CD8-positive, alpha-beta memory T cell (primary cell): ENCODE results near the gene UEVLD. TPM values are rescaled to one million over a fixed set of nuclear protein-coding genes. Genes with fewer than 3 reads are reported as not detected.

ENCODE experiments used
- CTCF ChIA-PET: fragments of 350-600 bp; sonication (Branson Sonifier 250); formaldehyde crosslinking; loops from one replicate; lab custom pipeline; 2021; ENCODE audit warnings: antibody characterized with exemption; lab: Charles Lee
- POLR2A ChIA-PET: fragments of 350-600 bp; sonication (Branson Sonifier 250); formaldehyde crosslinking; loops from one replicate; lab custom pipeline; 2021; ENCODE audit warnings: antibody characterized with exemption; lab: Charles Lee
- DNase-seq, 5 donors: peaks; one replicate each; pipeline versions ENCODE4 v3.0.0 to v3.0.0-alpha.2; 2020 to 2022; ENCODE audit warnings: mixed read lengths in 1 of 5
- H3K27ac ChIP-seq: one replicate; pipeline ENCODE4 v1.7.0; 2013; ENCODE audit warnings: low read depth, mild to moderate bottlenecking, low read length, moderate library complexity
- H3K27me3 ChIP-seq: 2 replicates; pipeline ENCODE4 v1.7.0; 2013; ENCODE audit warnings: low read length, mild to moderate bottlenecking; ENCODE audit not compliant: insufficient read depth, poor library complexity, severe bottlenecking
- H3K36me3 ChIP-seq: 2 replicates; pipeline ENCODE4 v1.7.0; 2013; ENCODE audit warnings: mild to moderate bottlenecking, low read length, moderate library complexity; ENCODE audit not compliant: insufficient read depth
- H3K4me1 ChIP-seq: 2 replicates; pipeline ENCODE4 v1.7.0; 2013; ENCODE audit warnings: mild to moderate bottlenecking, low read length, moderate library complexity; ENCODE audit not compliant: insufficient read depth
- H3K4me3 ChIP-seq: 2 replicates; pipeline ENCODE4 v1.7.0; 2013; ENCODE audit warnings: mild to moderate bottlenecking, low read length
- H3K9me3 ChIP-seq: 2 replicates; pipeline ENCODE4 v1.7.0; 2013; ENCODE audit warnings: mild to moderate bottlenecking, low read length
- H3K27ac Mint-ChIP-seq, 8 donors: one replicate each; pipeline ENCODE4 v1.8.0; 2020 to 2021; ENCODE audit warnings: mixed read lengths in 8 of 8, mild to moderate bottlenecking in 6 of 8, inconsistent platforms in 3 of 8, moderate library complexity in 3 of 8
- H3K27me3 Mint-ChIP-seq, 2 donors: one replicate each; pipeline ENCODE4 v1.8.0; 2020 to 2021; ENCODE audit warnings: mixed read lengths in 2 of 2, mild to moderate bottlenecking in 1 of 2, moderate library complexity in 1 of 2
- H3K36me3 Mint-ChIP-seq, 3 donors: one replicate each; pipeline ENCODE4 v1.8.0; 2020 to 2021; ENCODE audit warnings: mixed read lengths in 3 of 3, inconsistent platforms in 1 of 3, mild to moderate bottlenecking in 1 of 3
- H3K4me1 Mint-ChIP-seq, 3 donors: one replicate each; pipeline ENCODE4 v1.8.0; 2020 to 2021; ENCODE audit warnings: mixed read lengths in 3 of 3, inconsistent platforms in 1 of 3, mild to moderate bottlenecking in 1 of 3
- H3K4me3 Mint-ChIP-seq, 7 donors: one replicate each; pipeline ENCODE4 v1.8.0; 2020 to 2021; ENCODE audit warnings: mixed read lengths in 7 of 7, mild to moderate bottlenecking in 6 of 7, moderate library complexity in 4 of 7, inconsistent platforms in 2 of 7
- H3K9me3 Mint-ChIP-seq, 5 donors: one replicate each; pipeline ENCODE4 v1.8.0; 2020 to 2022; ENCODE audit warnings: mixed read lengths in 5 of 5, mild to moderate bottlenecking in 3 of 5, moderate library complexity in 2 of 5, inconsistent platforms in 1 of 5
- polyA plus RNA-seq: library from polyadenylated mRNA; unstranded; fragments of 300-500 nt; fragmentation: Illumina TruSeq; gene quantifications from one replicate; pipeline ENCODE4 v1.2.3, GENCODE V29; 2021
- total RNA-seq, 2 experiments: library from RNA; stranded (reverse); gene quantifications; one replicate each; pipeline ENCODE4 v1.2.3, GENCODE V29; 2021

Gene UEVLD
- total and polyA plus RNA-seq, 3 experiments from 2014 or later, result 14.2 to 16.6 (median 15.6) TPM

GRCh38 chr11:18540207-18541009 is 48.1 kb downstream of the UEVLD start:
- H3K9me3 Mint-ChIP-seq, result no peaks in the 10 kb centered on the region
- Histone ChIP-seq H3K36me3 (no peaks in the 10 kb centered on the region), H3K27ac (no peak overlapping the region), H3K9me3 (no peaks in the 10 kb centered on the region), H3K27me3 (no peaks in the 10 kb centered on the region), H3K4me1 (no peaks in the 10 kb centered on the region), H3K4me3 (no peak overlapping the region)
- peak overlapping the region in 5 of 8 donors; percentile 11 to 81 (median 66) for H3K27ac Mint-ChIP-seq
- POLR2A ChIA-PET, result interaction anchor here (0.6 to 1.3 kb wide), 2 partner anchors 14 to 296 kb away, joined by 3 to 9 read pairs; partner anchors contain the start of gene TSG101
- peaks cover 0 to 6% (median 0%) of the 10 kb centered on the region in 3 donors for H3K4me1 Mint-ChIP-seq
- no peaks in the 10 kb centered on the region for H3K27me3 Mint-ChIP-seq
- CTCF ChIA-PET, result interaction anchor here (0.8 to 2.9 kb wide), 16 partner anchors 10 to 228 kb away, joined by 3 to 26 read pairs (median 4); partner anchors contain the start of gene UEVLD
- peaks cover 0 to 34% (median 3%) of the 10 kb centered on the region in 3 donors for H3K36me3 Mint-ChIP-seq
- no peak overlapping the region for H3K4me3 Mint-ChIP-seq
- DNase-seq, result peak in 2 of 5 donors; percentile 31 to 37

DNA sequence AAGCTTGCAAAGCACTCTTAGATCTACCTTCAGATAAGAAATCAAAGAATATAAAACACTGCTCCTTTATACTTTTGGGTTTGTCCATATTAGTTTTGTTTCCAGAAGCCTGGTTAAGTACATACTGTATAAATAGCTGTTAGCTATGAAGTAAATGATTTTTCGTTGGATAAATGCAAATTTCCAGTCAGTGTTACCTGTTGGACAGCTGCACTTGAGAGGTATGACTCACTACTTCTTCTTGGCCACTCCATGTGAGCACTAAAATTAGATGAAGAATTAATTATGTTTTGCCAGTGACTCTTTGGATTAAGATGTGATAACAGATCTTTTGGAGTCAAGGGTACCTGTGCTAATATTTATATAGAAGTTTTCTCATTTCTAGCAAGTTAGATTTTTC is 52.3 kb downstream of the UEVLD start:
- H3K36me3 Mint-ChIP-seq, result peaks cover 0 to 27% (median 2%) of the 10 kb centered on the region in 3 donors
- H3K4me1 Mint-ChIP-seq, result peaks cover 0 to 6% (median 0%) of the 10 kb centered on the region in 3 donors
- DNase-seq, result no peak
- ChIA-PET CTCF (interaction anchor here (2.4 kb wide), 1 partner anchor 195 kb away, joined by 6 read pairs; no protein-coding TSS in a partner anchor), POLR2A (interaction anchor here (1.8 kb wide), 1 partner anchor 9 kb away, joined by 4 read pairs; the partner anchor contains the start of gene TSG101)
- H3K27ac ChIP-seq, result no peak overlapping the region
- H3K27ac Mint-ChIP-seq, result no peak overlapping the region
- H3K9me3 Mint-ChIP-seq, result no peaks in the 10 kb centered on the region
- H3K4me3 Mint-ChIP-seq, result no peak overlapping the region
- H3K36me3 ChIP-seq, result no peaks in the 10 kb centered on the region
- no peaks in the 10 kb centered on the region for H3K27me3 Mint-ChIP-seq
- H3K9me3 ChIP-seq, result no peaks in the 10 kb centered on the region
- H3K4me1 ChIP-seq, result no peaks in the 10 kb centered on the region
- no peak overlapping the region for H3K4me3 ChIP-seq
- H3K27me3 ChIP-seq, result no peaks in the 10 kb centered on the region

DNA sequence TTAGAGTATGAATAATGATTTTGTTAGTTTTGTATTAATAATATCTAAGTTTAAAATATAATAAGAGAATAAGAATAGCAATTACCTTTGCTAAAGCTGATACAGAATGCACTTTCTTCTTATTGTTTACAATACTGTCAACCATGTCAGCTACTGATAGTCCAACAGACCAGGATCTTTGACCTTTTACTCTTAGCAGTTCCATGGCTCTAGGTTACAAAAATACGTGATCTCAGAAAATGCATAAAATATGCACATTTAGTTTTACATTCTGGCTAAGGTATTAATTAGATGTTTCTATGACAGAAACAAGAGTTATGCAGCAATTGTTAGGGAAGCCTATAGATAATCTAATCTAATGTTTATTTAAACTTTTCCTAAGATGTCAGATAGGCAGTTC is 54.3 kb downstream of the UEVLD start:
- H3K4me3 Mint-ChIP-seq, result no peak overlapping the region
- no peak overlapping the region for H3K27ac Mint-ChIP-seq
- Histone ChIP-seq H3K9me3 (no peaks in the 10 kb centered on the region), H3K27ac (no peak overlapping the region), H3K36me3 (no peaks in the 10 kb centered on the region), H3K4me3 (no peak overlapping the region), H3K4me1 (no peaks in the 10 kb centered on the region), H3K27me3 (no peaks in the 10 kb centered on the region)
- DNase-seq, result no peak
- H3K36me3 Mint-ChIP-seq, result peaks cover 0 to 27% (median 2%) of the 10 kb centered on the region in 3 donors
- H3K27me3 Mint-ChIP-seq, result no peaks in the 10 kb centered on the region
- CTCF ChIA-PET, result no interaction called here
- POLR2A ChIA-PET, result no interaction called here
- no peaks in the 10 kb centered on the region for H3K9me3 Mint-ChIP-seq
- peaks cover 3% of the 10 kb centered on the region in 3 donors for H3K4me1 Mint-ChIP-seq

- Histone ChIP-seq H3K4me1 (no peaks in the 10 kb centered on the region), H3K36me3 (no peaks in the 10 kb centered on the region), H3K27ac (no peak overlapping the region), H3K27me3 (no peaks in the 10 kb centered on the region), H3K4me3 (no peak overlapping the region), H3K9me3 (no peaks in the 10 kb centered on the region)
- ChIA-PET CTCF (no interaction called here), POLR2A (interaction anchor here (0.5 kb wide), 1 partner anchor 55 kb away, joined by 3 read pairs; the partner anchor contains the start of gene UEVLD)
- H3K27me3 Mint-ChIP-seq, result no peaks in the 10 kb centered on the region
- peak overlapping the region in 3 of 8 donors; percentile 21 to 54 (median 48) for H3K27ac Mint-ChIP-seq
- H3K36me3 Mint-ChIP-seq, result peaks cover 0 to 27% (median 2%) of the 10 kb centered on the region in 3 donors
- no peaks in the 10 kb centered on the region for H3K9me3 Mint-ChIP-seq
- H3K4me3 Mint-ChIP-seq, result no peak overlapping the region
- no peak for DNase-seq
- peaks cover 3 to 8% (median 8%) of the 10 kb centered on the region in 3 donors for H3K4me1 Mint-ChIP-seq
These were observed 55.2 kb downstream of the UEVLD start for GRCh38 chr11:18533365-18533764.

DNA sequence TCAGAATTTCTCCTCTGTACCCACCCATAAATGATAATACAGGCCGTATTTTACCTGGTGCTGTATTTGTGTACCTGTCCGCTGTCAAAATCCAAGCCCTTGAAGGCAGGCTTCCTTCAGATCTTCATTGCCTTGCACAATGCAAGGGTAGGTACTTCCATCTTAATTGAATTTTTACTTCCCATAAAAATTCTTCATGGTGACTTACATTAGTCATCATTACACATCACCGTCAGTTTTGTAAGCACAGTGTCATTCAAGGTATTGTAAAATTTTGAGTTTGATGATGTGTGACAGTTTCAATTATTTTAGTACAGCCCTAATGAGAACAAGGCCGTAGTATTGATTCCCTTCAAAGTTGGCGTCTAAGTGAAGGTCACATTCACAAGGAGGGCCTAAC is 61.0 kb downstream of the UEVLD start:
- ChIA-PET POLR2A (interaction anchor here (0.5 to 2.9 kb wide), 12 partner anchors 8 to 510 kb away, joined by 3 to 24 read pairs (median 6); partner anchors contain the start of genes GTF2H1, HPS5, LDHA and SAAL1), CTCF (interaction anchor here (1.1 to 2.3 kb wide), 5 partner anchors 20 to 284 kb away, joined by 3 to 11 read pairs (median 3); partner anchors contain the start of genes GTF2H1, HPS5 and UEVLD)
- H3K4me3 Mint-ChIP-seq, result peak overlapping the region; percentile 96 to 100 (median 99)
- Histone ChIP-seq H3K36me3 (no peaks in the 10 kb centered on the region), H3K4me1 (peaks cover 20% of the 10 kb centered on the region), H3K9me3 (no peaks in the 10 kb centered on the region), H3K27ac (peak overlapping the region; percentile 99), H3K27me3 (no peaks in the 10 kb centered on the region), H3K4me3 (peak overlapping the region; percentile 95)
- peak overlapping the region; percentile 100 for H3K27ac Mint-ChIP-seq
- peaks cover 0 to 27% (median 5%) of the 10 kb centered on the region in 3 donors for H3K36me3 Mint-ChIP-seq
- DNase-seq, result peak in 1 of 5 donors; percentile 3
- H3K27me3 Mint-ChIP-seq, result peaks cover 0 to 4% of the 10 kb centered on the region in 2 donors
- peaks cover 39 to 56% (median 53%) of the 10 kb centered on the region in 3 donors for H3K4me1 Mint-ChIP-seq
- H3K9me3 Mint-ChIP-seq, result peaks cover 0 to 3% (median 0%) of the 10 kb centered on the region in 5 donors

DNA sequence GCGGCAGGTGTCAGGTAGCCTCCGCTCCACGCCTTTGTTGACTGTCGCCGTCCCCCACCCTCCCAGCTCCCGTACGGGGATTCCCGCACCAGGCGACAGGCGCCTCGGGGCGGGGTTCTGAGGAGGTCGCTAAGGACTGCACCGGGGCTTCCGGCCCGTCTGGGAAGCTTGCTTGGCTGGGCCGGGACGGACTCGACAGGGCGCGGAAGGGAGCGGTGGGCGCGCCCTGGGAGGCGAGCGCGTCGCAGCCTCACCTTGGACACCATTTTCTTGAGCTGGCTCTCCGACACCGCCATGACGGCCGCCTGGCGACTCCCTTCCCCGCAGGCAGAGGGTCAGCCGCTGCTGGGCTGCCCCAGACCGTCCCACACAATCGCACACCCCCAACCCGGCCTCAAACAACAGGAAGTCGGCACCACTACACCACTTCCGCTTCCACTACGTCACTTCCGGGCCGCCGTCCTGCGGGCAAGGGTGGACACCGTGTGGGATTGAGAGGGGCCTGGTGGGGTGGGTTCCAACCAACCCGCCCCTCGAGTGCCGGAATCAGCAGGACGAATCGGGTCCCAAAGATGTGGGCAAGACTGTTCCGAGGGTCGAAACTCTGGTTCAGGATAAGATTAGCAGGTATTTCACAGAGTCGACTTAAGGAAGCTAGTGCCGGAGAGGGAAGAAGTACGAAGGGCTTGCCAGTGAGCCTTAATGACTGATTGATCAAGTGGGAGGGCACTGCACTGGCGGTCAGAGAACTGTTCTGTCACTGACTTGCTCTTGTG is 61.8 kb downstream of the UEVLD start, which contains the start of gene TSG101:
Gene TSG101, minus strand, starts transcription at position 422 of the 776 bp plus-strand sequence. Its CDS starts 126 bp downstream, at position 296.
- peak within 1 kb of the TSS; percentile 100 for H3K27ac Mint-ChIP-seq
- POLR2A ChIA-PET, result interaction anchor here (0.5 to 2.9 kb wide), 17 partner anchors 9 to 510 kb away, joined by 3 to 24 read pairs (median 4); partner anchors contain the start of genes GTF2H1, HPS5, LDHA and SAAL1
- no peaks in the 10 kb centered on the region for H3K9me3 ChIP-seq
- H3K36me3 Mint-ChIP-seq, result peaks cover 0 to 34% (median 7%) of the 10 kb centered on the region in 3 donors
- H3K4me3 Mint-ChIP-seq, result peak within 1 kb of the TSS; percentile 96 to 100 (median 99)
- H3K27ac ChIP-seq, result peak within 1 kb of the TSS; percentile 99
- H3K36me3 ChIP-seq, result no peaks in the 10 kb centered on the region
- H3K4me1 Mint-ChIP-seq, result peaks cover 46 to 64% (median 61%) of the 10 kb centered on the region in 3 donors
- no peaks in the 10 kb centered on the region for H3K27me3 ChIP-seq
- H3K9me3 Mint-ChIP-seq, result peaks cover 0 to 3% (median 0%) of the 10 kb centered on the region in 5 donors
- DNase-seq, result peak; percentile 90 to 96 (median 93)
- H3K27me3 Mint-ChIP-seq, result peaks cover 0 to 4% of the 10 kb centered on the region in 2 donors
- peak within 1 kb of the TSS; percentile 95 for H3K4me3 ChIP-seq
- peaks cover 20% of the 10 kb centered on the region for H3K4me1 ChIP-seq
- CTCF ChIA-PET, result interaction anchor here (0.5 to 2.3 kb wide), 11 partner anchors 9 to 513 kb away, joined by 3 to 11 read pairs (median 3); partner anchors contain the start of genes GTF2H1, HPS5 and UEVLD

GRCh38 chr11:18526130-18526520 is 62.4 kb downstream of the UEVLD start:
- H3K36me3 ChIP-seq, result no peaks in the 10 kb centered on the region
- H3K27ac ChIP-seq, result peak overlapping the region; percentile 99
- POLR2A ChIA-PET, result interaction anchor here (0.6 to 2.9 kb wide), 11 partner anchors 14 to 205 kb away, joined by 3 to 24 read pairs (median 8); partner anchors contain the start of genes GTF2H1, HPS5, LDHA and SPTY2D1
- peaks cover 0 to 3% (median 0%) of the 10 kb centered on the region in 5 donors for H3K9me3 Mint-ChIP-seq
- peaks cover 46 to 69% (median 62%) of the 10 kb centered on the region in 3 donors for H3K4me1 Mint-ChIP-seq
- H3K9me3 ChIP-seq, result no peaks in the 10 kb centered on the region
- H3K27me3 Mint-ChIP-seq, result peaks cover 0 to 4% of the 10 kb centered on the region in 2 donors
- H3K4me1 ChIP-seq, result peaks cover 20% of the 10 kb centered on the region
- H3K4me3 Mint-ChIP-seq, result peak overlapping the region; percentile 96 to 100 (median 99)
- H3K27me3 ChIP-seq, result no peaks in the 10 kb centered on the region
- DNase-seq, result no peak
- CTCF ChIA-PET, result interaction anchor here (0.5 to 2.3 kb wide), 9 partner anchors 9 to 512 kb away, joined by 3 to 11 read pairs (median 3); partner anchors contain the start of gene UEVLD
- peak overlapping the region; percentile 100 for H3K27ac Mint-ChIP-seq
- H3K4me3 ChIP-seq, result peak overlapping the region; percentile 95
- H3K36me3 Mint-ChIP-seq, result peaks cover 0 to 34% (median 7%) of the 10 kb centered on the region in 3 donors
